Right forelimb (tissue), 1 donor: ENCODE results near the gene C1QTNF1.
"Not testable (repeated sequence)": the region's sequence is repeated elsewhere in the genome, so short reads cannot be mapped to it uniquely, and the experiment has no call there.

Source experiments
- DNase-seq: peaks from one replicate; pipeline ENCODE4 v3.0.0-alpha.2; 2018

C1QTNF1 gene

GRCh38 chr17:79062691-79063090 is 38.7 kb downstream of the C1QTNF1 start:
- no peak for DNase-seq

- DNase-seq, result no peak
These were observed 40.1 kb downstream of the C1QTNF1 start for GRCh38 chr17:79064026-79064425.

GRCh38 chr17:79065105-79065670 is 41.2 kb downstream of the C1QTNF1 start:
- DNase-seq, result no peak

- no peak for DNase-seq
These were observed 43.0 kb downstream of the C1QTNF1 start for GRCh38 chr17:79066963-79067362.

GRCh38 chr17:79070266-79070880 is 46.4 kb downstream of the C1QTNF1 start:
- no peak for DNase-seq

- no peak for DNase-seq
These were observed 47.3 kb downstream of the C1QTNF1 start for GRCh38 chr17:79071161-79071740.

GRCh38 chr17:79072544-79072943 is 48.6 kb downstream of the C1QTNF1 start:
- no peak for DNase-seq

GRCh38 chr17:79073016-79073705 is 49.2 kb downstream of the C1QTNF1 start:
- no peak for DNase-seq

- no peak for DNase-seq
These were observed 49.7 kb downstream of the C1QTNF1 start for GRCh38 chr17:79073706-79074088.

GRCh38 chr17:79074121-79074648 is 50.2 kb downstream of the C1QTNF1 start:
- not testable (repeated sequence) for DNase-seq

- DNase-seq, result peak; percentile 96
These were observed 50.9 kb downstream of the C1QTNF1 start, which contains the start of gene ENGASE for GRCh38 chr17:79074649-79075445. ENGASE (plus strand) TSS chr17:79074824; CDS start chr17:79074945, 121 bp downstream.

GRCh38 chr17:79075446-79075750 is 51.4 kb downstream of the C1QTNF1 start:
- DNase-seq, result no peak

- no peak for DNase-seq
These were observed 52.0 kb downstream of the C1QTNF1 start for GRCh38 chr17:79075861-79076406.

GRCh38 chr17:79077587-79077986 is 53.6 kb downstream of the C1QTNF1 start:
- no peak for DNase-seq

- no peak for DNase-seq
These were observed 54.7 kb downstream of the C1QTNF1 start for GRCh38 chr17:79078476-79079190.

- DNase-seq, result no peak
These were observed 55.6 kb downstream of the C1QTNF1 start for GRCh38 chr17:79079421-79080200.

GRCh38 chr17:79080349-79080748 is 56.4 kb downstream of the C1QTNF1 start:
- no peak for DNase-seq

- DNase-seq, result no peak
These were observed 56.9 kb downstream of the C1QTNF1 start for GRCh38 chr17:79080761-79081290.

GRCh38 chr17:79081571-79082276 is 57.8 kb downstream of the C1QTNF1 start:
- DNase-seq, result peak; percentile 33
